Transverse colon (tissue), 4 donors: ENCODE data around the gene ZBTB16.
A peak's percentile ranks its signal among the peaks of the same experiment; 100 is the strongest.

Experiments used
- POLR2AphosphoS5 ChIP-seq, 3 donors: sonication (generic); formaldehyde crosslinking; IDR thresholded peaks; one replicate each; pipeline ENCODE4 v1.6.1; 2016; ENCODE audit warnings: antibody characterized with exemption in 3 of 3
- TF ChIP-seq, protein P1 (sequence below), 5 experiments: fragments of 200-600 bp in 3 of 5; fragments of 450-650 bp in 2 of 5; sonication (generic) in 3 of 5; IDR thresholded peaks; 1 replicate in 2 of 5; 2 replicates in 3 of 5; pipeline ENCODE4 v1.5.1; 2016 to 2017; ENCODE audit warnings: antibody characterized with exemption in 5 of 5, inconsistent platforms in 3 of 5, mild to moderate bottlenecking in 2 of 5, moderate library complexity in 1 of 5

DNA sequence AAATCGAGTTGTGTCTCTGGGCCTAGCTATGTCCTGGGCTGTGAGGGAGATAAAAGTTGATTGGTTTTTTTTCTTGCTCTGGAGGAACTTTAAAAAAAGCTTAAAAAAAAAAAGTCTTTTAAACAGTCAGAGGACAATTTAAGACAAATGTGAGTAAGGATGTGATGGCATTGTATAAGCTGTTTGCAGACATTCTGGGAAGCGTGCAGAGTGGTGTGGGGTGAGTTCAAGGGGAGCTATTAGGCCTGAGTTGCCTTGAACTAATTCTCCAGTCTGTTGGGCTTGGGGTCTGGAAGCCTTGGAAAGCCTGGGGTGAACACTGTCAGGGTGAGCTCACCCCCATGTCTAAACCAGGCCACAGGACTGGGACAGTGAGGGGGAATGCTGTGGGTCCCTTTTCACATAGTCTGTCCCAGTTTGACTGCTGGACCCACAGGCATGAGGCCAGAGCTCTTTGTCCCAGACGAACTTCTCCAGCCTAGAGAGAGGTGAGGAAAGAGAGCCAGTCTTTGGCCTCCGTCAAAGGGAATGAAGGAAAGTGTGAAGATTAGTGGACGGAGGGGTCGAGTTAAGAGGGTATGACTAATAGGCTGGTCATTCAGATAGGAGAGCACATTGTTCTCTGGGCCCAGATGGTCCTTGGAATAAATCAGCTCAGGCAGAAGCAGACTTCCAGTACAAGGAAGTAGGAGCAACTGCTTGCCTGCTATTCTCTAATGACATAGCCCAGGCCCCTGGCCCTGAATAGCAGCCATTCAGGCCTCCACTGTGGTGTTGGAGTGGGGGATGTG, 160.2 kb downstream of the ZBTB16 start:
- TF ChIP-seq, protein P1, sequence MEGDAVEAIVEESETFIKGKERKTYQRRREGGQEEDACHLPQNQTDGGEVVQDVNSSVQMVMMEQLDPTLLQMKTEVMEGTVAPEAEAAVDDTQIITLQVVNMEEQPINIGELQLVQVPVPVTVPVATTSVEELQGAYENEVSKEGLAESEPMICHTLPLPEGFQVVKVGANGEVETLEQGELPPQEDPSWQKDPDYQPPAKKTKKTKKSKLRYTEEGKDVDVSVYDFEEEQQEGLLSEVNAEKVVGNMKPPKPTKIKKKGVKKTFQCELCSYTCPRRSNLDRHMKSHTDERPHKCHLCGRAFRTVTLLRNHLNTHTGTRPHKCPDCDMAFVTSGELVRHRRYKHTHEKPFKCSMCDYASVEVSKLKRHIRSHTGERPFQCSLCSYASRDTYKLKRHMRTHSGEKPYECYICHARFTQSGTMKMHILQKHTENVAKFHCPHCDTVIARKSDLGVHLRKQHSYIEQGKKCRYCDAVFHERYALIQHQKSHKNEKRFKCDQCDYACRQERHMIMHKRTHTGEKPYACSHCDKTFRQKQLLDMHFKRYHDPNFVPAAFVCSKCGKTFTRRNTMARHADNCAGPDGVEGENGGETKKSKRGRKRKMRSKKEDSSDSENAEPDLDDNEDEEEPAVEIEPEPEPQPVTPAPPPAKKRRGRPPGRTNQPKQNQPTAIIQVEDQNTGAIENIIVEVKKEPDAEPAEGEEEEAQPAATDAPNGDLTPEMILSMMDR (IDR thresholded peaks at IDR 0.05) = no peak
- TF ChIP-seq POLR2AphosphoS5 (IDR thresholded peaks at IDR 0.05) = peak in 2 of 3 donors; percentile 49 to 50
